HG03196 (cell line): ENCODE measurements around the gene ZSWIM6.

ENCODE experiments used
- ATAC-seq: cut with Tn5 transposase; IDR thresholded peaks from one replicate; pipeline ENCODE4 v1.9.1; 2021; ENCODE audit not compliant: unreplicated experiment

The ZSWIM6 gene

GRCh38 chr5:61472172-61472958, 140.3 kb downstream of the ZSWIM6 start:
- ATAC-seq = no peak

- no peak for ATAC-seq
These were observed 142.7 kb downstream of the ZSWIM6 start for GRCh38 chr5:61474746-61475145.

DNA sequence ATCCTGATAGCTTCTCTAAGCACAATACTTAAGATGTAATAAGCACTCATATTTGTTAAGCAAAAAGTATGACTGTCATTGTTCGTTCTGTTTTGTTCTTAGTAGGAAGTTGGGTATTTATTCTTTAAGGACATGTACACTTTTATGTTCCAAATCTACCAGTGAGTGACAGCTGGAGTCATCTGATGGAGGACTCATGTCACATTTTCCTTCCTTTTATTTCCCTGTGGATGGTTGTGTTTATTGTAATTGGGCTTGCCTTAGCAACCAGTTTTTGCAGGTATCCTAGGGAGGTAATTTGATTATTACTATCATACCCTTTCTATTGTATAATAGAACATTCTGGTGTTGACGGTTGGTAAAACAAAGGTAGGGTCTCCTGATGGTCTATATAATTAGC, 145.7 kb downstream of the ZSWIM6 start:
- no peak for ATAC-seq

DNA sequence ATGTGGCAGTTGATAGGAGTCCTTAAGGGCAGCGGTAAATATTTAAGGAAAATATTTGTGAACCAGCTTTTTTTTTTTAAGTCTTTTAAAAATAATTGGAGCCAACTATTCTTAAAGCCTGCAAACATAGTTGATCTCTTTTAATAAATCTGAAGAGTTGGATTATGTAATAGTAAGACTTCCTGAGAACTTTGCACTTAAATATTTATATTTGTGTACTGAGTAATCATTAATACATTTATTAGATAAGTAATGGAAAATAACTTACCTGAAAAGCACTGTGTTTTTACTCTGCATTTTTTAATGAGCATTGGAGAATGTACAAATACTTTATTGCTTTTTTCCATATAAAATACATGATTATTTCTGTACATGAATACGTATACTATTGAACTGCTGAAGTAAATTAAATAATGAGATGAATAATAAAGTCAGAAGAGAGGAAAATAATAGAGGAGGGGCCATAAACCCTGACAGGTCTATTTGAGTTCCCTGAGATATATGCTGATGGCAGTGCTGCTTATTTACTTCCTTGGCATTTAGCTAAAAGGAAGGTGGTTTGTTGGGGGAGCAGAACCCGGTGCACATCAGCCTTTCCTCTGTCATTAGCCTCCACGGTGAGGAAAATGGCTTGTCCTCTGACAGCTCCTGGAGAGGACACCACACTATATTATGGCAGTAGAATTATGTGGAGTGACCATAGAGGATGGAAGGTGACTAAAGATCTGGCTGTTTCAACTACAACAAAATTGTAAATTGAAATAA, 148.0 kb downstream of the ZSWIM6 start:
- ATAC-seq = no peak

GRCh38 chr5:61482980-61483379, 150.9 kb downstream of the ZSWIM6 start:
- ATAC-seq = no peak

DNA sequence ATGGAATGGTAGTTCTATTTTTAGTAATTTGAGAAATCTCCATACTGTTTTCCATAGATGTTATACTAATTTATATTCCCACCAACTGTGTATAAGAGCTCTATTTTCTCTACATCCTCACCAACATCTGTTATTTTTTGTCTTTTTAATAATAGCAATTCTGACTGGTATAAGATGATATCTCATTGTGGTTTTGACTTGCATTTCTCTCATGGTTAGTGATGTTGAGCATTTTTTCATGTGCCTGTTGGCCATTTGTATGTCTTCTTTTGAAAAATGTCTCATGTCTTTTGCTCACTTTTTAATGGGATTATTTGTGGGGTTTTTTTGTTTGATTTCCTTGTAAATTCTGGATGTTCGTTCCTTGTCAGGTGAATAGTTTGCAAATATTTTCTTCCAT, 154.4 kb downstream of the ZSWIM6 start:
- no peak for ATAC-seq

GRCh38 chr5:61489574-61489973, 157.5 kb downstream of the ZSWIM6 start:
- ATAC-seq = no peak

DNA sequence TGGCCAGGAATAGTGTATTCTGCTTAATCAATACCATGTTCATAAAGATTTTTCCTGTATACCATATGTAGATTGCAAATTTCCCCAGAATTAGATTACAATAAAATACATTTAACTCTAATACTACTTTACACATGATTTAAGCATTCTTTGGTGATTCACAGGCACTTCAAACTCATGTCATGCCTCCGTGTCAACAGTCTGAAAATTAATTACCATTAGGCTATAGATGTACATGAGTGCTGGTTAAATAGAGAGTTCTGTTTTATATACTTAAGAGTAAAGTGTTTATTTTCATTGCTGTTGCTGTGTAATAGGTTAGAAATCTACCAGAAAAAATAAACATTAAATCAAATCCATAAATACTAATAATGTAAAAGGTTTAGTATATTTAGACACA, 159.8 kb downstream of the ZSWIM6 start:
- ATAC-seq = no peak

DNA sequence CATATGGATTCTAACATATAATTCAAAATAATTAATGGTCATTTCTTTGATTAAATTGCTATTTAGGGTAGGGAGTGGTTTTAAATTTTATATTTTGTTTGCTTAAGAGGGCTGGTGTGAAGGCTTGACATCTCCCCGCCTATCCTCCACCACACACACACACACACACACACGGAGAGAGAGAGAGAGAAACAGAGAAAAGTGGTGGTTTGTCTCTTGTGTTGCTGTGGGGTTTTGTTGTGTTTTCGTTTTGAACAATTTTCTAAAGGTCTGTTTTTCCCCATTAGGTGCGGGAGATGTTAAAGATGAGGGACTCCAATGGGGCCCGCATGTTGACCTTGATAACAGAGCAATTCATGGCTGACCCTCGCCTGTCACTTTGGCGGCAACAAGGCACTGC, 161.9 kb downstream of the ZSWIM6 start:
- ATAC-seq = no peak

DNA sequence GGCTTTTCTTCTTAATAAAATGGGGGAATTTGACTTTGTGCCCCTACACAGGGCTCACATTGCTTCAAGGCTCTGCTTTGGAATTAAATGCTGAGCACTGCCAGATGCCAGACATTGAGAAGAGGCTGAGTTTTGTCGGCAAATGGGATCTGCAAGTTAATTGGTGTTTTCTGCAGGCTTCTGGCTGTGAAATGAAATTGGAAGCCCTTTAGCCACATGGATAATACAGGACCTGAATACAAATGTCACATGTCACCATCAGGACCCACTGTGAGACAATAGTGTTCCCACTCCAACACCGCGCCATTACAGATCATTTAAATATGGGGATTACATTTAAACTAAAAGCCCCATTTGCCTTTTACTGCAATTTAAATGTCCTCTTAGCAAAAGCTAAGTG, 164.4 kb downstream of the ZSWIM6 start:
- no peak for ATAC-seq

GRCh38 chr5:61496860-61497259, 164.8 kb downstream of the ZSWIM6 start:
- no peak for ATAC-seq

- no peak for ATAC-seq
These were observed 166.1 kb downstream of the ZSWIM6 start for GRCh38 chr5:61498121-61498520.

DNA sequence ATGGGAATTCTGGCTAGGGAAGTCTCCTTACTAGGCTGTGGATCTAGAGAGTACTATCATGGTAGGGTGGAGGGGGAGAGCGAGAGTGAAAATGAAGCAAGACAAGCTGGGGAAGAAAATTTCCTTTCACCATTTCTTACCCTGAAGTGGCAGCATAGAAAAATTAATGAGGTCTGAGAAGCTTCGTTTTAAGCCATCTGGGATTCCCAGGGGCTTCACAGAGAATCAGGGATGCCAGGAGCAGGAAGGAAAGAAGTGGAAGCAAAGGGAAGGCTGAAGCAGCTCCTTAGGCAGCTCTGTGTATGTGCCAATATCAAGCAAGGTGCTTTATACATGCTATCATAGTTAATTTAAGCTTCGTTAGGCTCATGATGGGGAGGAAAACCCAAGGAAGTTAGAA, 169.9 kb downstream of the ZSWIM6 start:
- ATAC-seq = no peak

GRCh38 chr5:61504143-61504770, 172.2 kb downstream of the ZSWIM6 start:
- ATAC-seq = no peak

DNA sequence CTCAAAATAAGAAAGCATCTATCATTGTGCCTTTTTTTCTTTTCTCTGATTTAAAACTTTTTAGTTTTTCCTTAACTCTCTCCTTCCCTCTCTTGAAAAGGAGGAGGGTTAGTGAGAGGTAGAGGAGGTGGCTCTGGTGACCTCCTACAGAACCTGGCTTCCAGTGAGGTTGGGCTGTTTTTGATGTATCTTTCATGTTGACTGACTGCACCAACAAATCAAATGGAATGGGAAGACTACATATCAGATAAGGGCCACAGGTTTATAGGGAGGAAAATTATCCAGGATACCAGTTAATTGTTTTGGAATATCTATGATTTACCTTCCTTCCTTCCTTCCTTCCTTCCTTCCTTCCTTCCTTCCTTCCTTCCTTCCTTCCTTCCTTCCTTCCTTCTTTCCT, 173.2 kb downstream of the ZSWIM6 start:
- no peak for ATAC-seq

DNA sequence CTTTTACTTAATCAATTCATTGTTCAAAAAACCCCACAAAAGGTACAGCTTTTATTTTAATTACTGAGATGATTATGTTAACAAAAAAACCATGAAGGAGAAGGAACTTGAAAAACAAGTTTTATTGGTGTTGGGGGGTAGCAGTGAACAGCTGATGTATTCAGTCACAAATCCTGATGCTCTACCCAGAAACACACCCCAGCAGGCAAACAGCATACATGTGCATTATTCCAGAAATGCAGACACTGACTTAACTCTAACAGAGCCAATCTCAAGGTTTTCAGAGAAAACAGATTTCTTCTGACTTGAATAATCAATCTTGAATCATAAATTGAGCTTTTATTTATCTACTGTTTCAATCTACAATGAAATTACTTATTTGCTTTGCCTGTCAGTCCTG, 175.2 kb downstream of the ZSWIM6 start:
- ATAC-seq = no peak

DNA sequence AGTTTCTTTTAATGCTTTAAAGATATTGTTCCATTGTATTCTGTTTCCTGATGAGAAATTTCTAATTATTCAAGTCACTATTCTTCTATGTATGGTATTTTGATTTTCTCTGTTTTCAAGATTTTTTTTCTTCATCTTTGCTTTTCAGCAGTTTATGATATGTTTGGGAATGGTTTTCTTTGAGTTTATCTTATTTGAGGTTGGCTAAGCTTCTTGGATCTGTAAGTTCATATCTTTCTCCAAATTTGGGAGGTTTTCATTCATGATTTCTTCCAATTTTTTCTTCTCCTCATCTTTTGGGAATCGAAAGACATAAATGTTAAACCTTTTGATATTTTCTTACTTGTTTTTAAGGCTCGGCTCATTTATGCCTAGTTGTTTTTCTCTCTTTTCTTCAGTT, 184.9 kb downstream of the ZSWIM6 start:
- ATAC-seq = no peak

DNA sequence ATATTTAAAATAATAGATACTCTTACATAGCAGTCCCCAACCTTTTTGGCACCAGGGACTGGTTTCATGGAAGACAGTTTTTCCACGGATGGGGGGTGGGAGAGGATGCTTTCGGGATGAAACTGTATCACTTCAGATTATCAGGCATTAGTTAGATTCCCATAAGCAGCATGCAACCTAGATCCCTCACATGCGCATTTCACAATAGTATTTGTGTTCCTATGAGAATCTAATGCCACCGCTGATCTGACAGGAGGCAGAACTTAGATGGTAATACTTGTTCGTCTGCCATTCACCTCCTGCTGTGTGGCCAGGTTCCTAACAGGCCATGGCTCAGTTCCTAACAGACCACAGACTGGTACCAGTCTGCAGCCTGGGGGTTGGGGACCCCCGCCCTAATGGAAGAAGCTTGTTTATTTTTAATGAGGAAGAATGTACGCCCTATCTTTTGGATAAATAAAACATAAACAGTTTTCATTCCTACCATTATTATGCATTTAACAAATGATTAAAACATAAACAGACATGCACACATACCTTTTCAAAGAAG, 187.7 kb downstream of the ZSWIM6 start:
- no peak for ATAC-seq

DNA sequence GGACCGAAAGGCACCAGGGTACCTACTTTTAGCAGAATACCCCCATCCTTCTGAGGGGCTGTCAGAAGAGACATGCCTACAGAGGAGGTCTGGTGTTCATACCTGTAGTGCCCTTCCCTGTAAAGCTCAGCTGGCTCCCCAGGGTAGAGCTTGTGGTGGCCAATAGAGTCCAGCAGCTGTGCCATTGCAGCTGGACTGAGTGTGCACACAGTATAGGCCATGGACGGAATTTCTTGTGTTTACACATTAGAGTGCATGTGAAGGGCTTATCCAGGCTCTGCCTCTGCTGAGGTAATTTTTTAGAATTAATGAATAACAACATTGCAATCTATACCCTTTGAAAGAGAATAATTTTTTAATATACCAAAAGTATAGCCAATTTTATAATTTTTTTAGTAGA, 191.0 kb downstream of the ZSWIM6 start:
- ATAC-seq = no peak

GRCh38 chr5:61523997-61524396, 191.9 kb downstream of the ZSWIM6 start:
- ATAC-seq = no peak

DNA sequence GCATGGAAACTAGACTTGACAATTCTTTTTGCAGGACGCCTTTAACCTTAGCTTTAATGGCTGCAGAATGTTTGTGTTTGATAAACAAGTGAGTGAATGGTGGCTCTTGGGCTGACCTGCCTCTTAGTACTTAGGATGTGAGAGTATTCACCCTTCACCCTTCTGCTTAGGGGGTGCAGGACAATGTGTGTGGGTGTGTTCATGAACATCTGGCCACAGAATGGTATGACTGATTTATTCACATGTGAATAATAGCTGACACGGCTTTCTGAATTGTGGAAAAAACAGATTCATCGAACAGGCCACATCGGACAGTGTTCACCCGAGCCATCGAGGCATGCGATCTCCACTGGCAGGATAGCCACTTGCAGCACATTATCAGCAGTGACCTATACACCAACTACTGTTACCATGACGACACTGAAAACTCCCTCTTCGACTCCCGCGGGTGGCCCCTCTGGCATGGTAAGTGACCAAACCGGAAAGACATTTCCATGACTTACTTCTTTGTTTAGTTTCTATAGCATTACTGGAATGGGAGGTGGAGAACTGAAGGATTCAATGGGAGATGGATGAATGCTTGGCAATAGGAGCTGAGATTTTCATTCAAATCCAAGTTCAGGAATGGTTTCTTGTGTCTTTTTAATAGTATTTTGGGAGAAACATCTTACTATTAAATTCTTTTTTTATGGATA, 193.6 kb downstream of the ZSWIM6 start:
- ATAC-seq = no peak
